ENCODE measurements around the gene SRRM5. TPM values are rescaled to one million over a fixed set of nuclear protein-coding genes. Genes with fewer than 3 reads are reported as not detected.

SRRM5 gene
- total and polyA plus RNA-seq, 2 experiments from 2014 or later: 0.08 TPM; not detected in 1

GRCh38 chr19:43640424-43640757 is 28.5 kb downstream of the SRRM5 start (continued):
- TF ChIP-seq ZNF462 (CRISPR knock-in tag; IDR thresholded peaks at IDR 0.05) (no peak), EZH2phosphoT487 (IDR thresholded peaks at IDR 0.05; ENCODE audit: unreplicated experiment) (no peak), ZNF331 (CRISPR knock-in tag; IDR thresholded peaks at IDR 0.05; ENCODE audit: low read depth) (no peak), NANOG (IDR thresholded peaks at IDR 0.05; ENCODE audit: borderline replicate concordance) (no peak), STAT1 (IDR thresholded peaks at IDR 0.05; ENCODE audit: unreplicated experiment) (no peak), CREB1 (CRISPR knock-in tag; IDR thresholded peaks at IDR 0.05; ENCODE audit: low read depth) (no peak), ZNF114 (CRISPR knock-in tag; IDR thresholded peaks at IDR 0.05) (no peak)

GRCh38 chr19:43641333-43641732 is 29.4 kb downstream of the SRRM5 start:
- TF ChIP-seq ETS1 (IDR thresholded peaks at IDR 0.05) (peak; percentile 49; the same call in 1 of the 2 replicates), ZNF462 (CRISPR knock-in tag; IDR thresholded peaks at IDR 0.05) (no peak)
- peaks cover 52% of the 10 kb centered on the region for H3K27me3 ChIP-seq (ENCODE audit: insufficient read depth)
- Mint-ChIP-seq H3K9me3 (peaks cover 6% of the 10 kb centered on the region), H3K4me1 (peaks cover 25% of the 10 kb centered on the region), H3K27ac (no peak overlapping the region), H3K36me3 (ENCODE audit: low read depth) (peaks cover 21% of the 10 kb centered on the region), H3K4me3 (peak overlapping the region; percentile 64), H3K27me3 (ENCODE audit: insufficient read depth, low read depth, poor library complexity) (peaks cover 53% of the 10 kb centered on the region)
- no peaks in the 10 kb centered on the region for H3F3A ChIP-seq (replicated peaks; ENCODE audit: low read depth)
- H4K20me1 ChIP-seq (replicated peaks; ENCODE audit: insufficient read depth): peaks cover 4% of the 10 kb centered on the region; the same call in 1 of the 2 replicates
- no peaks in the 10 kb centered on the region for H3K79me2 ChIP-seq (replicated peaks; ENCODE audit: insufficient read depth)
- H3K9me2 ChIP-seq (ENCODE audit: insufficient read depth): no peaks in the 10 kb centered on the region
- peaks cover 17% of the 10 kb centered on the region for H3K4me1 ChIP-seq (ENCODE audit: insufficient read depth)
- DNase-seq (ENCODE audit: low spot score) (peak; percentile 23), ATAC-seq (peak; percentile 13; the same call in 1 of the 3 replicates)
- no peak overlapping the region for H3K4me2 ChIP-seq
- H3K4me3 ChIP-seq: no peak overlapping the region
- H3K36me3 ChIP-seq (ENCODE audit: insufficient read depth): no peaks in the 10 kb centered on the region
- no peak overlapping the region for H2AFZ ChIP-seq
- H3K27ac ChIP-seq (ENCODE audit: low read depth): no peak overlapping the region
